Mesothelial cell of epicardium (in vitro differentiated cells): ENCODE data around the gene NAMPT. TPM values are rescaled to one million over a fixed set of nuclear protein-coding genes. Genes with fewer than 3 reads are reported as not detected.

ENCODE experiments used
- DNase-seq, 2 experiments: peaks; one replicate each; pipeline ENCODE4 v3.0.0; 2021; ENCODE audit warnings: low spot score in 2 of 2; ENCODE audit not compliant: unreplicated experiment in 2 of 2
- H3K27ac Mint-ChIP-seq: 2 replicates; pipeline ENCODE4 v1.8.0; 2021; ENCODE audit warnings: mixed read lengths
- H3K27me3 Mint-ChIP-seq: 2 replicates; pipeline ENCODE4 v1.8.0; 2021; ENCODE audit warnings: low read depth, mixed read lengths
- H3K36me3 Mint-ChIP-seq: 2 replicates; pipeline ENCODE4 v1.8.0; 2021; ENCODE audit warnings: mixed read lengths
- H3K4me1 Mint-ChIP-seq: 2 replicates; pipeline ENCODE4 v1.8.0; 2021; ENCODE audit warnings: mixed read lengths
- H3K4me3 Mint-ChIP-seq: 2 replicates; pipeline ENCODE4 v1.8.0; 2021; ENCODE audit warnings: mild to moderate bottlenecking, moderate library complexity, mixed read lengths
- H3K9me3 Mint-ChIP-seq: 2 replicates; pipeline ENCODE4 v1.8.0; 2021; ENCODE audit warnings: mixed read lengths
- total RNA-seq: library from RNA; stranded (reverse); gene quantifications from 3 replicates; pipeline ENCODE4 v1.2.1, GENCODE V29; 2021
- TF ChIP-seq, protein P1 (sequence below): fragments of 200-600 bp; sonication (generic); IDR thresholded peaks from one replicate; pipeline ENCODE4 v1.5.0; 2021; ENCODE audit warnings: antibody characterized with exemption; ENCODE audit not compliant: unreplicated experiment

NAMPT gene
- total RNA-seq, 1 donor from 2014 or later, result 53.9 TPM

DNA sequence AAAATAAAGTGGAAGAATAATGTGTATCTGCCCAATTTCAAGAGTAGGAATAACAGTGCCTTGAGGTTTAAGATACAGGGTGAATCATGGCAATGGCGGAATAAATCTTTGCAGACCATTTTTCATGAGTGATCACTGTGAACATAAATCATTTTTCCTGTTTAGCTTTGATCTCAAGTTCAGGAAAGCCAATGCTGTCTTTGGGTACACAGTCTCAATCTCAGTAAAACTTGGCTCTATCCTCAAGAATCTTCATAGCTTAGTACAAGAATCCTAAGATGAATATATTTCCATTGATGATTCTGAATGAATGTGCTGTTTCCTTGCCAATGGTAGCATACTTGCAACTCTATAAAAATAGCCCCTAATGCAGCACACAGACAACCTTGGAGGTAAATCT, 6.8 kb downstream of the NAMPT start:
- no peak overlapping the region for H3K4me3 Mint-ChIP-seq
- H3K27me3 Mint-ChIP-seq, result no peaks in the 10 kb centered on the region
- no peaks in the 10 kb centered on the region for H3K9me3 Mint-ChIP-seq
- H3K27ac Mint-ChIP-seq, result no peak overlapping the region
- peaks cover 11% of the 10 kb centered on the region for H3K36me3 Mint-ChIP-seq
- no peak for DNase-seq
- TF ChIP-seq, protein P1, sequence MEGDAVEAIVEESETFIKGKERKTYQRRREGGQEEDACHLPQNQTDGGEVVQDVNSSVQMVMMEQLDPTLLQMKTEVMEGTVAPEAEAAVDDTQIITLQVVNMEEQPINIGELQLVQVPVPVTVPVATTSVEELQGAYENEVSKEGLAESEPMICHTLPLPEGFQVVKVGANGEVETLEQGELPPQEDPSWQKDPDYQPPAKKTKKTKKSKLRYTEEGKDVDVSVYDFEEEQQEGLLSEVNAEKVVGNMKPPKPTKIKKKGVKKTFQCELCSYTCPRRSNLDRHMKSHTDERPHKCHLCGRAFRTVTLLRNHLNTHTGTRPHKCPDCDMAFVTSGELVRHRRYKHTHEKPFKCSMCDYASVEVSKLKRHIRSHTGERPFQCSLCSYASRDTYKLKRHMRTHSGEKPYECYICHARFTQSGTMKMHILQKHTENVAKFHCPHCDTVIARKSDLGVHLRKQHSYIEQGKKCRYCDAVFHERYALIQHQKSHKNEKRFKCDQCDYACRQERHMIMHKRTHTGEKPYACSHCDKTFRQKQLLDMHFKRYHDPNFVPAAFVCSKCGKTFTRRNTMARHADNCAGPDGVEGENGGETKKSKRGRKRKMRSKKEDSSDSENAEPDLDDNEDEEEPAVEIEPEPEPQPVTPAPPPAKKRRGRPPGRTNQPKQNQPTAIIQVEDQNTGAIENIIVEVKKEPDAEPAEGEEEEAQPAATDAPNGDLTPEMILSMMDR, result no peak
- H3K4me1 Mint-ChIP-seq, result peaks cover 30% of the 10 kb centered on the region

DNA sequence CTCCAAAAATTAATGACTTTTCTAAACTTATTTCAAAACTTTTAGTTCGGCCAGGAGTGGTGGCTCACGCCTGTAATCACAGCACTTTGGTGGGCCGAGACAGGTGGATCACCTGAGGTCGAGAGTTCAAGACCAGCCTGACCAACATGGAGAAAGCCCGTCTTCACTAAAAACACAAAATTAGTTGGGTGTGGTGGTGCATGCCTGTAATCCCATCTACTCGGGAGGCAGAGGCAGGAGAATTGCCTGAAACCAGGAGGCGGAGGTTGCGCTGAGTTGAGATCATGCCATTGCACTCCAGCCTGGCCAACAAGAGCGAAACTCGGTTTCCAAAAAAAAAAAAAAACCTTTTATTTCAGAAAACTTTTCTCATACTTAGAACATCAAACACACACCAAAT, 8.3 kb downstream of the NAMPT start:
- no peak overlapping the region for H3K27ac Mint-ChIP-seq
- no peak overlapping the region for H3K4me3 Mint-ChIP-seq
- H3K36me3 Mint-ChIP-seq, result peaks cover 16% of the 10 kb centered on the region
- no peak for DNase-seq
- H3K27me3 Mint-ChIP-seq, result no peaks in the 10 kb centered on the region
- TF ChIP-seq, protein P1, result no peak
- H3K4me1 Mint-ChIP-seq, result peaks cover 22% of the 10 kb centered on the region
- H3K9me3 Mint-ChIP-seq, result no peaks in the 10 kb centered on the region

DNA sequence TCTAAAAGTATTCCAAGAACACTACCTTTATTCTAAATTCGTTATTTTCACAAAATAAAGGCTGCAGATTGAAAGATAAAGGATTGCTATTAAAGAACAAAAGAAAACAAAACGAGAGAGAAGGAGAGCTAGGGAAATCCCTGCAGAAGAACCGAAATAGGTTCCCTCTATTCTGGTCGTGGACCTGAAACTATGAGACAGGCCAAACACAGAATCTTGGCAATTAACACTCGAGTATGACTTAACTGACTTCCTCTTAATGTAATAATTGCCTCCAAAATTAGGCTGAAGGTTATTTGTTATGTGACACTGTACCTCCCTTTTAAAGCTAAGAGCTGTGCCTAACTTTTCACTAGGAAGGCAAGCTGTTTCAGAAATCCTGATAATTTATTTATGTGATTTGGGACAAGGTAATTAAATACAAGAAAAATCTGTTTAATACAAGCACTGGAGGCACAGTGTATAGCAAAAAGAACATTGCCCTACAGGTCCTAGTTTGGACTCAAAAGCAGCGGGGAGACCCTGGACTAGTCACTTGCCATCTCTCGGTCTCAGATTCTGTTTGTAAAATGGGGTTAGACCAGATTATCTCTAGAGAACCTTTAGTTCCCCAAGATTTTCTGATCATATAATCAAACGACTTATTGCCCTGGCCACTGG, 11.6 kb downstream of the NAMPT start:
- no peaks in the 10 kb centered on the region for H3K9me3 Mint-ChIP-seq
- no peak overlapping the region for H3K27ac Mint-ChIP-seq
- no peak for DNase-seq
- TF ChIP-seq, protein P1, result no peak
- no peak overlapping the region for H3K4me3 Mint-ChIP-seq
- H3K27me3 Mint-ChIP-seq, result no peaks in the 10 kb centered on the region
- peaks cover 28% of the 10 kb centered on the region for H3K36me3 Mint-ChIP-seq
- H3K4me1 Mint-ChIP-seq, result peaks cover 10% of the 10 kb centered on the region

DNA sequence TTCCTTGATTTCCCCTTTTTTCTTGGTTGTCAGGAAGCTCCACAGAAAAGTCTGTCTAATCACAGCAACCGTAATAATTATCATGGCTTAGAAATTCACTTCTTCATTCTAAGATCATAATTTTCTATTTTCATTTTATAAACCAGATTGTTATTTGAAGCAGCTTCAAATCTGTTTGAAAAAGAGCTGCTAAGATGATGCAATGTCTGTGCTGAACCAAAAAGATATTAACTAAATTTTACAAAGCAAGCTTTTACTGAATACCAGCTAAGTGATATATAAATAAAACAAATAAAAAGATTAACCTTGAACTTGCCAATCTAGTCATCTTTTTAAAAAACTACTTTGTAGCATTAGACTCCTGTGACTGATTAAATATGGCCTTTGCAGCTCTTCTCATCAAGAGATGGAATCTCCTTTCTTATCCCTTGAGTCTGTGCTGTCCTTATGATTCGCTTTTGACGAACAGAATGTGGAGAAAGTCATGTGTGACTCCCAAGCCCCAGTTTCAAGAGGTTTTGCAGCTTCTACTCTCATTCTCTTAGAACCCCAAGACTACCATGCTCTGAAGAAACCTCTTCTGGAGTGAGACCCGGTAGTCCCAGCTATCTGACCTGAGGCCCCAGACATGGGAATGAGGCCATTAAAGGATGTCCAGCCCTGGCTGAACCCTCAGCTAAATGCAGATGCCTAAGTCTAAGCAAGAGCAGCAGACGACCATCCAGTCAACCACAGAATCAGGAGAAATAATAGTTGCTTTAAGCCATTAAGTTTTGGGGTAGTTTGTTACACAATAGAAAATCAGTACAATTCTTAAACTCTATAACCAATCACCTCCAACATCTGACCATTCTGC, 14.4 kb downstream of the NAMPT start:
- H3K4me1 Mint-ChIP-seq, result no peaks in the 10 kb centered on the region
- no peak overlapping the region for H3K4me3 Mint-ChIP-seq
- no peak for DNase-seq
- TF ChIP-seq, protein P1, result no peak
- H3K27me3 Mint-ChIP-seq, result no peaks in the 10 kb centered on the region
- no peaks in the 10 kb centered on the region for H3K9me3 Mint-ChIP-seq
- no peak overlapping the region for H3K27ac Mint-ChIP-seq
- H3K36me3 Mint-ChIP-seq, result peaks cover 43% of the 10 kb centered on the region

DNA sequence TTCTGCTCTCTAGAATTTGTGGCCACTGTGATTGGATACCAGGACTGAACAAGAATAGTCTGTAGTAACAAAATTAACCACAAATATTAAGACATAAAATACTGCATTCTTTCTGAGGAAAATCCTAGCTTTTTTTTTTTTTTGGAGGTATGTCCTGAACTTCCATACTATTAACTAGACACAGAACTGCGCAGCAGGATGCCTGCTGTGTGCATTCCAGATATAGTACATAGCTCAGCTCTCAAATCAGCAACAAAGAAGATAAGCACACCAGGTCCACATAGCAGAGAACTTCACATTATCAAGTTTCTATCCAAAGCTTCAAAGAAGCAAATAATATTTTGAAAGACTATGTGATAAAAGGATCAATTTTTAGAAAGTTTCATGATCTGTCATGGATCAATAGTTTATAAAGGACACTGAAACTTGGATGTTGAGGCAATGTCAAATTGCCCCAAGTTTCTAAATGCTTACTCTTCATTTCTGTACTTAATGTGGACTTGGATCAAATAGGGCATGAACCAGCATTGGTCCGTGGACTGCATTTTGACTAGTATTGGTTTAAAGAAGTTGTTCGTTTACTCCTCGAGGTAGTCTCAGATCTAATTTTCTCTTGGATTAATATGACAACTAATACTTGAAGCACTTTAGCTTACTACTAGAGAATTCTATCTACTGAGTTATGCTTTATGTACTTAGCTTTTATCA, 15.4 kb downstream of the NAMPT start:
- H3K9me3 Mint-ChIP-seq, result no peaks in the 10 kb centered on the region
- TF ChIP-seq, protein P1, result no peak
- DNase-seq, result no peak
- H3K27me3 Mint-ChIP-seq, result no peaks in the 10 kb centered on the region
- H3K36me3 Mint-ChIP-seq, result peaks cover 47% of the 10 kb centered on the region
- no peaks in the 10 kb centered on the region for H3K4me1 Mint-ChIP-seq
- H3K27ac Mint-ChIP-seq, result no peak overlapping the region
- H3K4me3 Mint-ChIP-seq, result no peak overlapping the region
